ENCODE data around the gene CNTROB. TPM values are rescaled to one million over a fixed set of nuclear protein-coding genes. Genes with fewer than 3 reads are reported as not detected.

The CNTROB gene
- total and polyA plus RNA-seq, 2 of the 4 experiments (the other 2 are of a cell fraction) = 12.7 to 26.4 TPM

DNA sequence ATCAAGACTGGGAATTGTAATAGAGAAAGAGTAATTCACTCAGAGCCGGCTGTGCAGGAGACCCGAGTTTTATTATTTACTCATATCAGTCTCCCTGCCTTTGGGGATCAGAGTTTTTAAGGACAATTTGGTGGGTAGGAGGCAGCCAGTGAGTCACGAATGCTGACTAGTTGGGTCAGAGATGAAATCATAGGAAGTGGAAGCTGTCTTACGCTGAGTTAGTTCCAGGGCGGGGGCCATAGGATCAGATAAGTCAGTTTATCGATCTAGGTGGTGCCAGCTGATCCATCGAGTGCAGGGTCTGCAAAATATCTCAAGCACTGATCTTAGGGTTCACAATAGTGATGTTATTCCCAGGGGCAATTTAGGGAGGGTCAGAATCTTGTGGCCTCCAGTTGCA, 50.2 kb downstream of the CNTROB start:
- Histone ChIP-seq H3K9ac (ENCODE audit: low read depth, low read length) (no peak overlapping the region), H3K4me3 (ENCODE audit: insufficient read depth, low read depth, low read length) (no peak overlapping the region), H3K9me1 (ENCODE audit: insufficient read depth, low read length) (peaks cover 3% of the 10 kb centered on the region), H3K23ac (ENCODE audit: low read depth, low read length) (no peak overlapping the region), H3K27ac (ENCODE audit: insufficient read depth, low read length) (no peak overlapping the region), H3K18ac (ENCODE audit: low read depth, low read length) (peak overlapping the region; percentile 31; the same call in 1 of the 2 replicates), H2BK5ac (ENCODE audit: low read depth, low read length, poor library complexity, severe bottlenecking) (peak overlapping the region; percentile 5), H4K5ac (ENCODE audit: low read depth, low read length) (peak overlapping the region; percentile 82), H2AK9ac (replicated peaks; ENCODE audit: low read depth, low read length, poor library complexity) (no peak overlapping the region), H3K27me3 (ENCODE audit: control insufficient read depth, insufficient read depth, low read length) (0 out of 2 replicates have a peak, but pooled peaks cover 2% of the 10 kb centered on the region), H2BK20ac (ENCODE audit: low read depth, low read length) (peak overlapping the region; percentile 47; the same call in 1 of the 2 replicates), H2BK15ac (ENCODE audit: low read depth, low read length) (0 out of 3 replicates have a peak overlapping the region, but pooled peaks have one; percentile 29), H2BK120ac (ENCODE audit: low read depth, low read length) (peak overlapping the region; percentile 54), H4K8ac (ENCODE audit: low read depth in 2 of 2, low read length in 2 of 2) (peak overlapping the region; percentile 23 to 76; a peak in 1 of 4 replicates), H3K9me3 (ENCODE audit: control insufficient read depth, insufficient read depth, low read length) (no peaks in the 10 kb centered on the region), H3K4me2 (ENCODE audit: low read depth, low read length) (peak overlapping the region; percentile 53; the same call in 1 of the 2 replicates), H3K79me1 (ENCODE audit: low read depth in 1 of 2, low read length in 2 of 2) (no peaks in the 10 kb centered on the region), H3K4me1 (ENCODE audit: control insufficient read depth, insufficient read depth, low read length) (peaks cover 9% of the 10 kb centered on the region; the same call in 1 of the 2 replicates), H4K91ac (ENCODE audit: insufficient read depth, low read depth, low read length) (no peak overlapping the region), H3K14ac (replicated peaks; ENCODE audit: low read depth, low read length) (peak overlapping the region; percentile 56; the same call in 1 of the 2 replicates), H3K36me3 (ENCODE audit: control insufficient read depth, insufficient read depth, low read length) (no peaks in the 10 kb centered on the region), H3K4ac (ENCODE audit: low read depth, low read length) (0 out of 2 replicates have a peak overlapping the region, but pooled peaks have one; percentile 16), H2AK5ac (ENCODE audit: low read depth, low read length) (no peak overlapping the region), H3K56ac (ENCODE audit: extremely low read depth, insufficient read depth, low read length) (no peak overlapping the region), H4K20me1 (ENCODE audit: insufficient read depth, low read length) (no peaks in the 10 kb centered on the region), H2AFZ (replicated peaks; ENCODE audit: low read length, poor library complexity) (peak overlapping the region; percentile 64)
- WGBS, 2 experiments (ENCODE audit: extremely low coverage in 2 of 2, insufficient read length in 1 of 2) = 16% methylated on average over 2 of the region's 7 CpGs; no CpG with 5 or more reads in 1 of the 2 experiments
- dilution Hi-C loops (cut with HindIII; ENCODE audit: low sequenced_read_pairs, unreplicated experiment) (no loop called here), in situ Hi-C loops (cut with MboI; ENCODE audit: low sequenced_read_pairs) (loop anchor here (25.0 kb wide), 1 partner anchor 245 kb away; no protein-coding TSS in a partner anchor), intact Hi-C loops (cut with micrococcal nuclease) (no loop called here)
- no TSS peak for BruUV-seq (replicated peaks)
- DNase-seq = peak; percentile 78
- ChIA-PET CTCF (interaction anchor here (0.9 to 1.5 kb wide), 3 partner anchors 59 to 120 kb away, joined by 3 to 6 read pairs (median 3); partner anchors contain the start of gene RNF227), POLR2A (ENCODE audit: unreplicated experiment) (no interaction called here)
- 0 out of 2 replicates have a peak, but pooled peaks have one; percentile 32 for TF ChIP-seq MAFK (IDR thresholded peaks at IDR 0.05; ENCODE audit: low read depth, low read length)
- TF ChIP-seq RFX5 (IDR thresholded peaks at IDR 0.05; ENCODE audit: low read depth, low read length) = no peak
- TF ChIP-seq RCOR1 (IDR thresholded peaks at IDR 0.05; ENCODE audit: insufficient replicate concordance, low read length) = no peak
- TF ChIP-seq FOS (IDR thresholded peaks at IDR 0.05; ENCODE audit: low read depth, low read length) = peak; percentile 66
- no peak for TF ChIP-seq RAD21 (IDR thresholded peaks at IDR 0.05; ENCODE audit: low read length)
- peak; percentile 92 for ATAC-seq (ENCODE audit: low read depth)
